ENCODE data around the gene LIPT1. TPM values are rescaled to one million over a fixed set of nuclear protein-coding genes. Genes with fewer than 3 reads are reported as not detected.
A peak's percentile ranks its signal among the peaks of the same experiment; 100 is the strongest.

Gene LIPT1
- polyA plus RNA-seq, 2 donors = 4.6 to 7.0 TPM

DNA sequence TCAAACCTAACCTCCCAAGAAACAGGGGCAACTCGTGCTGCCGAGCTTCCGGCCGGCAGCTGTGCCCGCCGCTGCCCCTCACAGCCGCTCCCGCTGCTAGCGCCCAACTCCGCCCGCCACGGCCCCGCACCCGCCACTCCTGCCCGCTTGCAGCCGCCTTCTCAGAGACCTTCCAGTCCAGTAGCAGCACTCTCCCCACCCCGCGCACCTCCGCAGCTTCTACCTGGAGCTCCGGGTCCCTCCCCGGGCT is 14.0 kb upstream of the LIPT1 start:
- Histone ChIP-seq H3K36me3 (ENCODE audit: control insufficient read depth in 2 of 2, insufficient read depth in 2 of 2, low read length in 1 of 2) (no peaks in the 10 kb centered on the region), H3K27ac (ENCODE audit: low read depth in 2 of 2, low read length in 1 of 2) (peak overlapping the region; percentile 88 to 92)

DNA sequence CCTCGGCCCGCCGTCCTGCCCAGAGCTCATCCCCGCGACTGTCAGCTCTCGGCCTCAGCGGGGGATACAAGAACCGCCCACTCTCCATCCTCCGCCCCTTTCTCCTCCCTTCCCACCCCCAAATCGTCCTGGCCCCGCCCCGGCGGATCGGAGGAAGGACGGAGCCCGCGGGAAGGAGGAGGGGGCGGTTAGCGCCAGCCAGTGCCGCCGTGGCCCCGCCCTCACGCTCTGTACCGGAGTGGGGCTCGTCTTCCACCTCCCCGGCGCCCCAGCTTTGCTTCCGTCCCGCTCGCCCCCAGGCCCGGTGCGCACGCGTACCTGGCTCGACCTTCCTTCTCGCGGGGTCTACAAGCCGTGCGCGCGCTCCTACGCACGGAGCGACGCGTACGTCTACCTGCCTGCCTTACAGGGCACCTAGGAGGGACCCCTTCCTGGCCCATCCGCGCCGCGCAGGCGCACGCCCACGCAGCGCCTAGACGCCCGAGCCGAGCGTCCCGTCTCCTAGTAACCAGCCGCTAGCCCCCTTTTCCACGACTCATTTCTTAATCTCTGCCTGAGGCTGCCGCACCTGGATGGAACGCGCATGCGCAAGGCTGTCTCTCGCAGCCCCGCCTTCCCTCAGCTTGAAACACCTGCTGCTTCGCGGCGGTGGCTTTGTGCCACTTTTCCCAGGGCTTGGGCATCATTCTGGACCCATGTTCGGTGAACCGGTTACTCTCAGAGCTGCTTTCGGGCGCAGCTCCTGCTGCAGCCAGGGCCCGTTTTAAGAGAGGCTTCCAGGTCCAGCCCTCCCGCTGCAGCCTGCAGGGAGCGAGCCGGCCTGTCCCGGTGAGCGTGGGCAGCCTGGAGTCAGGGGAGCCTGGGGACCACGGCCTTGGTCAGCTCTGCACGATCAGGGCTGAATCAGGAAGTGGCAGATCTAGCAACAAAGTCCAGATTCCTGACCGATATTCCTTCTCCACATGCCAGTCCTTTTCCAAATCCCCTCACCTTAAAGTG is 13.4 kb upstream of the LIPT1 start, which contains the start of gene C2orf15:
C2orf15 (plus strand) TSS at position 598 of the 999 bp plus-strand sequence. CDS start 8,852 bp downstream, outside the sequence.
- Histone ChIP-seq H3K27ac (ENCODE audit: low read depth in 2 of 2, low read length in 1 of 2) (peak within 1 kb of the TSS; percentile 88 to 92), H3K4me1 (ENCODE audit: control insufficient read depth in 2 of 2, insufficient read depth in 2 of 2, low read length in 1 of 2) (no peaks in the 10 kb centered on the region), H3K36me3 (ENCODE audit: control insufficient read depth in 2 of 2, insufficient read depth in 2 of 2, low read length in 1 of 2) (no peaks in the 10 kb centered on the region), H3K27me3 (ENCODE audit: control insufficient read depth in 1 of 2, insufficient read depth in 2 of 2, low read length in 2 of 2) (no peaks in the 10 kb centered on the region), H3K9me3 (ENCODE audit: control insufficient read depth in 2 of 2, insufficient read depth in 1 of 2, low read depth in 1 of 2, low read length in 1 of 2) (no peaks in the 10 kb centered on the region), H3K4me3 (ENCODE audit: low read depth in 1 of 2, low read length in 2 of 2) (peak within 1 kb of the TSS; percentile 62 to 96)
- WGBS, 2 donors = 0 to 1% methylated on average over 68 to 84 of the region's 84 CpGs

More for the DNA sequence above, 14.0 kb upstream of the LIPT1 start:
- Histone ChIP-seq H3K27me3 (ENCODE audit: control insufficient read depth in 1 of 2, insufficient read depth in 2 of 2, low read length in 2 of 2) (no peaks in the 10 kb centered on the region), H3K4me1 (ENCODE audit: control insufficient read depth in 2 of 2, insufficient read depth in 2 of 2, low read length in 1 of 2) (no peaks in the 10 kb centered on the region), H3K9me3 (ENCODE audit: control insufficient read depth in 2 of 2, insufficient read depth in 1 of 2, low read depth in 1 of 2, low read length in 1 of 2) (no peaks in the 10 kb centered on the region), H3K4me3 (ENCODE audit: low read depth in 1 of 2, low read length in 2 of 2) (peak overlapping the region; percentile 62 to 96)
- WGBS, 2 donors = 0 to 1% methylated on average over 21 of the region's 21 CpGs

DNA sequence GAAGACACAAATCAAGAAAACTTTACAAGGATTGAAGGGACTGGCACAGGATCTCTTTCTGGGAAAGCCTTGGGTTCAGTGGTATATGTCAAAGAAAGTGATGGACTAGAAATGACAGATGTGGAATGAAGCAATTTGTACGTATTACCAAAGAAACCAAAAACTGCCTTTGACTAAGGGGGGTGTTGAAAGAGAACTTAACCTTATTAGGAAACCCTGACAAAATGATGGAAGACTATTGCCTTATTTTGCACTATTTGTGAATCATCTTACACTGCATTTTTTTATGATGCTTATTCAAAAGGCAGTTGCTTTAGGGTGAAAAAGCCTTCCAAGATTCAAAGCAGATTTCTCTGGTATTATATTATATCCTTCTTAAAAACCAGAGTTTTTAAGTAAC is 4.1 kb upstream of the LIPT1 start:
- no peaks in the 10 kb centered on the region for H3K4me1 ChIP-seq (ENCODE audit: control insufficient read depth in 2 of 2, insufficient read depth in 2 of 2, low read length in 1 of 2)
- no peak overlapping the region for H3K4me3 ChIP-seq (ENCODE audit: low read depth in 1 of 2, low read length in 2 of 2)
- no peaks in the 10 kb centered on the region for H3K36me3 ChIP-seq (ENCODE audit: control insufficient read depth in 2 of 2, insufficient read depth in 2 of 2, low read length in 1 of 2)
- 74 to 79% methylated on average over 1 of the region's 1 CpG for WGBS, 2 donors
- no peak overlapping the region for H3K27ac ChIP-seq (ENCODE audit: low read depth in 2 of 2, low read length in 1 of 2)
- no peaks in the 10 kb centered on the region for H3K9me3 ChIP-seq (ENCODE audit: control insufficient read depth in 2 of 2, insufficient read depth in 1 of 2, low read depth in 1 of 2, low read length in 1 of 2)
- no peaks in the 10 kb centered on the region for H3K27me3 ChIP-seq (ENCODE audit: control insufficient read depth in 1 of 2, insufficient read depth in 2 of 2, low read length in 2 of 2)

DNA sequence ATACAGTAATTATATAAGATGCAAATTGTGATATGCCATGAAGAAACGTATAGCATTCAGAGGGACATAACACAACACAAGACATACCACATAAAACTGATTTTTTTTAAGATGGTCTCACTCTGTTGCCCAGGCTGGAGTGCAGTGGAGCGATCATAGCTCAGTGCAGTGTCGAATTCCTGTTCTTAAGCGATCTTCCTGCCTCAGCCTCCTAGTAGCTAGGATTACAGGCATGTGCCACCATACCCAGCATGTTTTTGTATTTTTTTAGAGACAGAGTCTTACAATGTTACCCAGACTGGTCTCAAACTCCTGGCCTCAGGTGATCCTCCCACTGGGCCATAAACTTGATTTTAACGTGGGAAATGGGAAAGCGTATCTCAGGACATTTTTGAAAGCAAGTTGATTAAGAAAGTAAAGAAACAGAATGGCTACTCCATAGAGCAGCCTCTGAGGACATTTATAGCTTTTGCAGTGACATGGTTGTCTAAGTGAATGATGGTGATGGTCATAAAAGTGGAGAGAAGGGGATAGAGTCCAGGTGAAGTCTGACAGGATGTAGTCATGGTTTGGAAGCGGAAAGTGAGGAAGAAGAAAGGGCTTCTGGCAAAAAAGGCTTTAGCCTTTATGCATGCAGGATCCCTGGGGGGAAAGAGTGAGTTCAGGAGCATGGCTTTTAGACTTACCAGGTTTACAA is 2.4 kb upstream of the LIPT1 start:
- Histone ChIP-seq H3K4me3 (ENCODE audit: low read depth in 1 of 2, low read length in 2 of 2) (no peak overlapping the region), H3K4me1 (ENCODE audit: control insufficient read depth in 2 of 2, insufficient read depth in 2 of 2, low read length in 1 of 2) (no peaks in the 10 kb centered on the region), H3K36me3 (ENCODE audit: control insufficient read depth in 2 of 2, insufficient read depth in 2 of 2, low read length in 1 of 2) (no peaks in the 10 kb centered on the region), H3K27ac (ENCODE audit: low read depth in 2 of 2, low read length in 1 of 2) (no peak overlapping the region), H3K27me3 (ENCODE audit: control insufficient read depth in 1 of 2, insufficient read depth in 2 of 2, low read length in 2 of 2) (no peaks in the 10 kb centered on the region), H3K9me3 (ENCODE audit: control insufficient read depth in 2 of 2, insufficient read depth in 1 of 2, low read depth in 1 of 2, low read length in 1 of 2) (no peaks in the 10 kb centered on the region)
- WGBS, 2 donors = 90 to 94% methylated on average over 7 of the region's 7 CpGs

DNA sequence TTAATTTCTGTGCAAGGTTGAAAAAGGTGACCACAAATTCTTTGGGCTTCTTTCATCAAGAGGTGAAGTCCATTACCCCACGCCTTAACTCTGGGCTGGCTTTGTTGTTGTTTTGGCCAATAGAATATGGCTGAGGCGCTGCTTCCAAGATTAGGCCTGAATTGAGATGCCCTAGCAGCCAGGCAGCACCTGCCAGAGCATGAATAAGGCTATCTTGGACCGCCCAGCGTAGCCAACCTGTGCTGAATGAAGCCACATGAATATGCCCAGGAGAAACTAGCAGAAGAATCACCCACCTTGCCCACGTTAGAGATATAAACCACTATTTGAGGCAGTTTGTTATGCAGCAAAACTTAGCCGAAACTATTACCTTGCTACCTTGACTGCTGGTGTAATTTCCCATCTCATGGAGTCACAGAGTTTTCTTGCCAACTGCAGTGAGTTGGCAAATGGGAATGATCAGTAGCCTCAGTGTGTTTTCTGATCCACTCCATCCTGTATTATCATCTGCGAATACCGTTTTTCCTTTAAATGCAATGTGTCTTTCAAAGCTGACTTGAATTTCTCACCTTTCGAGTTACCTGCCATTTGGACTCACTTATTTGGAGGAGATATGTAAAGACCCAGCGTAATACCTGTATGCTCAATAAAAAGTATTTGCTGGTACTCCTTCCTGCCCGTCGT is 704 bp upstream of the LIPT1 start:
- 31 to 35% methylated on average over 12 of the region's 12 CpGs for WGBS, 2 donors
- peak overlapping the region; percentile 81 to 94 for H3K4me3 ChIP-seq (ENCODE audit: low read depth in 1 of 2, low read length in 2 of 2)
- no peaks in the 10 kb centered on the region for H3K36me3 ChIP-seq (ENCODE audit: control insufficient read depth in 2 of 2, insufficient read depth in 2 of 2, low read length in 1 of 2)
- H3K4me1 ChIP-seq (ENCODE audit: control insufficient read depth in 2 of 2, insufficient read depth in 2 of 2, low read length in 1 of 2) = no peaks in the 10 kb centered on the region
- no peaks in the 10 kb centered on the region for H3K9me3 ChIP-seq (ENCODE audit: control insufficient read depth in 2 of 2, insufficient read depth in 1 of 2, low read depth in 1 of 2, low read length in 1 of 2)
- no peaks in the 10 kb centered on the region for H3K27me3 ChIP-seq (ENCODE audit: control insufficient read depth in 1 of 2, insufficient read depth in 2 of 2, low read length in 2 of 2)
- H3K27ac ChIP-seq (ENCODE audit: low read depth in 2 of 2, low read length in 1 of 2) = peak overlapping the region; percentile 81 to 98

- no peaks in the 10 kb centered on the region for H3K27me3 ChIP-seq (ENCODE audit: control insufficient read depth in 1 of 2, insufficient read depth in 2 of 2, low read length in 2 of 2)
- WGBS, 2 donors = 72 to 77% methylated on average over 1 of the region's 1 CpG
- no peaks in the 10 kb centered on the region for H3K4me1 ChIP-seq (ENCODE audit: control insufficient read depth in 2 of 2, insufficient read depth in 2 of 2, low read length in 1 of 2)
- H3K9me3 ChIP-seq (ENCODE audit: control insufficient read depth in 2 of 2, insufficient read depth in 1 of 2, low read depth in 1 of 2, low read length in 1 of 2) = no peaks in the 10 kb centered on the region
- no peak overlapping the region for H3K4me3 ChIP-seq (ENCODE audit: low read depth in 1 of 2, low read length in 2 of 2)
- no peaks in the 10 kb centered on the region for H3K36me3 ChIP-seq (ENCODE audit: control insufficient read depth in 2 of 2, insufficient read depth in 2 of 2, low read length in 1 of 2)
- no peak overlapping the region for H3K27ac ChIP-seq (ENCODE audit: low read depth in 2 of 2, low read length in 1 of 2)
These were observed 2.1 kb downstream of the LIPT1 start for GRCh38 chr2:99156891-99157290.

DNA sequence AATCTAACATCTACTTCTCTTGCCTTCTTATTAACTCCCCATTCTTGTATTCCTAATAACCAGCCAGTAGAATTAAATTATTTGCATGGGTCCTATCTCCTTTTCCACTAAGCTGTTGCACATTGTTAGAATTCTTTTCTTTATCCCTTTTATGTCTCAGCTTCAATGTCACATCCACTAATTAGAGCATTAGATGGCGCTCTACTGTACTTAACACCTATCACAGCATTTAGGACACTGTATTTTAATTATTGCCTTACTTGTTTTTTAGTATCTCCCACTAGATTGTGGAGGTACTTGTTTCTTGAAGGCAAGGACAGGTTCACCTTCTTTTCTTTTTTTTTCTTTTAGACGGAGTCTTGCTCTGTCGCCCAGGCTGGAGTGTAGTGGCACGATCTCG is 3.8 kb downstream of the LIPT1 start:
- no peaks in the 10 kb centered on the region for H3K27me3 ChIP-seq (ENCODE audit: control insufficient read depth in 1 of 2, insufficient read depth in 2 of 2, low read length in 2 of 2)
- no peak overlapping the region for H3K27ac ChIP-seq (ENCODE audit: low read depth in 2 of 2, low read length in 1 of 2)
- 95 to 96% methylated on average over 5 of the region's 5 CpGs for WGBS, 2 donors
- H3K4me3 ChIP-seq (ENCODE audit: low read depth in 1 of 2, low read length in 2 of 2) = no peak overlapping the region
- no peaks in the 10 kb centered on the region for H3K36me3 ChIP-seq (ENCODE audit: control insufficient read depth in 2 of 2, insufficient read depth in 2 of 2, low read length in 1 of 2)
- H3K4me1 ChIP-seq (ENCODE audit: control insufficient read depth in 2 of 2, insufficient read depth in 2 of 2, low read length in 1 of 2) = no peaks in the 10 kb centered on the region
- no peaks in the 10 kb centered on the region for H3K9me3 ChIP-seq (ENCODE audit: control insufficient read depth in 2 of 2, insufficient read depth in 1 of 2, low read depth in 1 of 2, low read length in 1 of 2)

- H3K36me3 ChIP-seq (ENCODE audit: control insufficient read depth in 2 of 2, insufficient read depth in 2 of 2, low read length in 1 of 2) = no peaks in the 10 kb centered on the region
- H3K4me1 ChIP-seq (ENCODE audit: control insufficient read depth in 2 of 2, insufficient read depth in 2 of 2, low read length in 1 of 2) = no peaks in the 10 kb centered on the region
- no peak overlapping the region for H3K4me3 ChIP-seq (ENCODE audit: low read depth in 1 of 2, low read length in 2 of 2)
- no peaks in the 10 kb centered on the region for H3K27me3 ChIP-seq (ENCODE audit: control insufficient read depth in 1 of 2, insufficient read depth in 2 of 2, low read length in 2 of 2)
- H3K27ac ChIP-seq (ENCODE audit: low read depth in 2 of 2, low read length in 1 of 2) = no peak overlapping the region
- H3K9me3 ChIP-seq (ENCODE audit: control insufficient read depth in 2 of 2, insufficient read depth in 1 of 2, low read depth in 1 of 2, low read length in 1 of 2) = no peaks in the 10 kb centered on the region
- WGBS, 2 donors = 72 to 75% methylated on average over 4 of the region's 4 CpGs
These were observed 4.8 kb downstream of the LIPT1 start for GRCh38 chr2:99159594-99159993.

DNA sequence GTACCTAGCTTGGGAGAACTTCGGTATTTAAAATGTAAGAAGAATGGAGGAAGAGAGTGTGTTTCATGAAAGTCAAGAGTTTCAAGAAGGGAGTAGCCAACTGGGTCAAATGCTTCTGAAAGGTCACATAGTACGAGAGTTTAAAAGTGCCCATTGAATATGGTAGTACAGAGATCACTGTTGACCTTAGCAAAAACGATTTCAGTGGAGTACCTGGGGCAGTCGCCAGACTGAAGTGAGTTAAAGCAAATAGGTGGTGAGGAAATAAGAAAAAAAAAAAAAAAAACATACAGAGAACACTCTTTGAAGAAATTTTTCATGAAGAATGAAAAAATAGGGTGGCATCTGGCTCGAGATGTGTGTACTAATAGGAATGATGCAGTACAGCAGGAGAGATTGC is 11.5 kb downstream of the LIPT1 start:
- Histone ChIP-seq H3K27me3 (ENCODE audit: control insufficient read depth in 1 of 2, insufficient read depth in 2 of 2, low read length in 2 of 2) (no peaks in the 10 kb centered on the region), H3K9me3 (ENCODE audit: control insufficient read depth in 2 of 2, insufficient read depth in 1 of 2, low read depth in 1 of 2, low read length in 1 of 2) (no peaks in the 10 kb centered on the region), H3K4me3 (ENCODE audit: low read depth in 1 of 2, low read length in 2 of 2) (no peak overlapping the region), H3K4me1 (ENCODE audit: control insufficient read depth in 2 of 2, insufficient read depth in 2 of 2, low read length in 1 of 2) (no peaks in the 10 kb centered on the region), H3K27ac (ENCODE audit: low read depth in 2 of 2, low read length in 1 of 2) (no peak overlapping the region), H3K36me3 (ENCODE audit: control insufficient read depth in 2 of 2, insufficient read depth in 2 of 2, low read length in 1 of 2) (peaks cover 0 to 3% of the 10 kb centered on the region in 2 donors)
- 88 to 90% methylated on average over 5 of the region's 5 CpGs for WGBS, 2 donors
